ENCODE data around the gene ARL5A. TPM values are rescaled to one million over a fixed set of nuclear protein-coding genes. Genes with fewer than 3 reads are reported as not detected.

The ARL5A gene
- total and polyA plus RNA-seq, 9 of the 15 experiments (the other 6 are each of a cell fraction or from before 2014, with no cell fraction given): 16.3 to 117 (median 88.4) TPM

- TF ChIP-seq NFIX (CRISPR knock-in tag; IDR thresholded peaks at IDR 0.05; ENCODE audit: low read depth) (no peak), BRD4 (IDR thresholded peaks at IDR 0.05) (peak; percentile 29; the same call in 1 of the 2 replicates), MTA1 (IDR thresholded peaks at IDR 0.05; ENCODE audit: borderline replicate concordance) (peak; percentile 54; the same call in 1 of the 2 replicates), ZNF75A (CRISPR knock-in tag; IDR thresholded peaks at IDR 0.05) (no peak), ZNF232 (CRISPR knock-in tag; IDR thresholded peaks at IDR 0.05) (no peak; the same call in 1 of the 2 replicates), POLR2A (conservative IDR thresholded peaks at IDR 0.05) (peak; percentile 43; the same call in 1 of the 2 replicates), RFX7 (CRISPR knock-in tag; IDR thresholded peaks at IDR 0.05) (no peak), TCFL5 (CRISPR knock-in tag; conservative IDR thresholded peaks at IDR 0.05) (0 out of 2 replicates have a peak, but pooled peaks have one; percentile 26), SRSF3 (IDR thresholded peaks at IDR 0.05; ENCODE audit: insufficient read depth, low read length) (no peak), ZNF717 (CRISPR knock-in tag; IDR thresholded peaks at IDR 0.05) (peak; percentile 70; the same call in 1 of the 2 replicates), ZNF407 (IDR thresholded peaks at IDR 0.05; ENCODE audit: low read depth) (no peak), MAFK (IDR thresholded peaks at IDR 0.05; ENCODE audit: low read length) (no peak), ZNF764 (CRISPR knock-in tag; IDR thresholded peaks at IDR 0.05; ENCODE audit: low read depth) (no peak), CREB3 (tag; conservative IDR thresholded peaks at IDR 0.05; ENCODE audit: low read depth) (peak; percentile 92), JUND (IDR thresholded peaks at IDR 0.05; ENCODE audit: borderline replicate concordance, low read depth, low read length) (peak; percentile 81), JUND (tag; IDR thresholded peaks at IDR 0.05; ENCODE audit: borderline replicate concordance, low read depth, low read length) (peak; percentile 85; the same call in 2 of the 3 replicates), ELK3 (CRISPR knock-in tag; IDR thresholded peaks at IDR 0.05) (no peak), CBX2 (IDR thresholded peaks at IDR 0.05; ENCODE audit: insufficient read depth, low read length, poor library complexity, severe bottlenecking) (no peak), PREB (CRISPR knock-in tag; IDR thresholded peaks at IDR 0.05) (no peak)
These were observed 68.0 kb downstream of the ARL5A start (continued) for GRCh38 chr2:151760139-151760650.

Measured in K562 (cell line).